Fibroblast of the aortic adventitia (primary cell): ENCODE measurements around the gene TRAK1. TPM values are rescaled to one million over a fixed set of nuclear protein-coding genes. Genes with fewer than 3 reads are reported as not detected.

Experiments
- DNase-seq: peaks from one replicate; pipeline ENCODE4 v3.0.0-alpha.2; 2010; ENCODE audit warnings: low read depth
- H3K4me3 ChIP-seq: 2 replicates; pipeline ENCODE4 v1.5.1; 2011; ENCODE audit warnings: low read depth, mild to moderate bottlenecking, control low read depth, low read length, moderate library complexity
- CTCF ChIP-seq: IDR thresholded peaks from 2 replicates; pipeline ENCODE4 v1.5.1; 2011; ENCODE audit warnings: mild to moderate bottlenecking, low read length, control low read depth, inconsistent platforms; ENCODE audit not compliant: insufficient read depth
- total RNA-seq: library from RNA; depleted of rRNA; stranded (reverse); fragments of >200 nt; gene quantifications from 2 replicates; pipeline ENCODE4 v1.2.3, GENCODE V29; 2012; ENCODE audit warnings: low replicate concordance

The TRAK1 gene
- total RNA-seq, 1 donor = 51.6 TPM

GRCh38 chr3:42264399-42265058 is 173.4 kb downstream of the TRAK1 start:
- peak; percentile 40 for DNase-seq
- no peak overlapping the region for H3K4me3 ChIP-seq

GRCh38 chr3:42265059-42265991 is 174.2 kb downstream of the TRAK1 start:
- no peak overlapping the region for H3K4me3 ChIP-seq
- DNase-seq = no peak
- no peak for TF ChIP-seq CTCF

More at GRCh38 chr3:42264399-42265058, 173.4 kb downstream of the TRAK1 start:
- no peak for TF ChIP-seq CTCF

- TF ChIP-seq CTCF = no peak
- H3K4me3 ChIP-seq = no peak within 1 kb of the TSS
- no peak for DNase-seq
Observed at GRCh38 chr3:42266085-42266484, 174.9 kb downstream of the TRAK1 start, which contains the start of gene CCK. Gene CCK (minus strand): TSS chr3:42266185. CDS start chr3:42263630, 2,555 bp downstream.

GRCh38 chr3:42267878-42268277 is 176.7 kb downstream of the TRAK1 start:
- no peak overlapping the region for H3K4me3 ChIP-seq
- no peak for TF ChIP-seq CTCF
- no peak for DNase-seq

- TF ChIP-seq CTCF = no peak
- no peak for DNase-seq
Observed at GRCh38 chr3:42269647-42270046, 178.5 kb downstream of the TRAK1 start.

GRCh38 chr3:42270561-42270960 is 179.4 kb downstream of the TRAK1 start:
- TF ChIP-seq CTCF = no peak
- DNase-seq = no peak
- H3K4me3 ChIP-seq = no peak overlapping the region

More at GRCh38 chr3:42269647-42270046, 178.5 kb downstream of the TRAK1 start:
- H3K4me3 ChIP-seq = no peak overlapping the region
